Ovary (tissue), 9 donors: ENCODE measurements around the gene NT5DC2. TPM values are rescaled to one million over a fixed set of nuclear protein-coding genes. Genes with fewer than 3 reads are reported as not detected.

ENCODE experiments used
- DNase-seq, 5 donors: peaks; one replicate each; pipeline ENCODE4 v3.0.0-alpha.2; 2019 to 2020
- H3K27ac ChIP-seq, 2 donors: fragments of 200-600 bp; one replicate each; pipeline versions ENCODE4 v1.5.1 to v1.8.0; 2019 to 2022
- H3K27me3 ChIP-seq: fragments of 200-600 bp; one replicate; pipeline ENCODE4 v1.8.0; 2022
- H3K36me3 ChIP-seq: fragments of 200-600 bp; sonication (generic); one replicate; pipeline ENCODE4 v1.5.1; 2019
- H3K4me1 ChIP-seq: one replicate; pipeline ENCODE4 v1.8.1; 2013; ENCODE audit warnings: mild to moderate bottlenecking, moderate library complexity; ENCODE audit not compliant: insufficient read depth
- H3K4me3 ChIP-seq: fragments of 200-600 bp; sonication (generic); one replicate; pipeline ENCODE4 v1.5.1; 2017
- H3K9me3 ChIP-seq, 2 donors: fragments of 200-600 bp in 1 of 2; sonication (generic) in 1 of 2; one replicate each; pipeline versions ENCODE4 v1.5.1 to v1.8.1; 2013 to 2019; ENCODE audit warnings: mild to moderate bottlenecking in 1 of 2, moderate library complexity in 1 of 2
- EP300 ChIP-seq: sonication (generic); formaldehyde crosslinking; IDR thresholded peaks from one replicate; pipeline ENCODE4 v1.6.1; 2017; ENCODE audit warnings: antibody characterized with exemption
- POLR2A ChIP-seq: fragments of 450-650 bp; IDR thresholded peaks from one replicate; pipeline ENCODE4 v1.6.1; 2017; ENCODE audit warnings: antibody characterized with exemption, mild to moderate bottlenecking, moderate library complexity
- WGBS, 3 donors: extraction: QIAGEN DNeasy Blood & Tissue Kit in 1 of 3; methylation state at CpG; one replicate each; pipeline versions ENCODE4 v1.1.5 to v1.1.7; 2013 to 2017; 5-methylcytosine and 5-hydroxymethylcytosine counted together
- intact Hi-C, 4 donors: fragments of 100-400 bp; cut with DNase I; formaldehyde crosslinking; loops; one replicate each; pipeline versions ENCODE4 v1.11.0 to v1.15.1; 2022 to 2023
- polyA plus RNA-seq, 2 donors: library from polyadenylated mRNA; stranded (reverse); fragments of 200-250 nt in 1 of 2; fragments of 350-450 nt in 1 of 2; fragmentation: Illumina TruSeq in 1 of 2; extraction: RNeasy Lipid Tissue Mini Kit (QIAGEN cat#74804) in 1 of 2; gene quantifications; one replicate each; pipeline ENCODE4 v1.2.3, GENCODE V29; 2013 to 2014
- total RNA-seq, 7 donors: library from RNA; depleted of rRNA in 2 of 7; stranded (reverse); fragments of >200 nt in 2 of 7; fragmentation: NEBNext Ultra II Directional in 3 of 7; extraction: Animal tissue kit (Norgen Biotek cat#: 25700) in 3 of 7; gene quantifications; one replicate each; pipeline versions ENCODE4 v1.1.0 to v1.2.4, GENCODE V29; 2016 to 2023
- TF ChIP-seq, protein P1 (sequence below), 3 donors: fragments of 450-650 bp in 2 of 3; fragments of 200-600 bp in 1 of 3; IDR thresholded peaks; one replicate each; pipeline versions ENCODE4 v1.5.1 to v1.8.0; 2016 to 2022; ENCODE audit warnings: antibody characterized with exemption in 3 of 3, mild to moderate bottlenecking in 1 of 3
- donor health status: DM: no; HTN: no; CAD: no; lungs with moderate emphysema.
- donor health status: DM: no; HTN: no; CAD: no.
- donor health status: Bipolar disorder and iron deficiency.
- donor health status: DM: yes; HTN: yes; CAD: no.
- donor health status: DM: no; HTN: no; CAD: no.
- donor health status: DM: yes; HTN: yes; CAD: no.

The NT5DC2 gene
- total and polyA plus RNA-seq, 9 donors, result 19.6 to 129 (median 51.9) TPM

- H3K36me3 ChIP-seq, result no peaks in the 10 kb centered on the region
- TF ChIP-seq, protein P1, sequence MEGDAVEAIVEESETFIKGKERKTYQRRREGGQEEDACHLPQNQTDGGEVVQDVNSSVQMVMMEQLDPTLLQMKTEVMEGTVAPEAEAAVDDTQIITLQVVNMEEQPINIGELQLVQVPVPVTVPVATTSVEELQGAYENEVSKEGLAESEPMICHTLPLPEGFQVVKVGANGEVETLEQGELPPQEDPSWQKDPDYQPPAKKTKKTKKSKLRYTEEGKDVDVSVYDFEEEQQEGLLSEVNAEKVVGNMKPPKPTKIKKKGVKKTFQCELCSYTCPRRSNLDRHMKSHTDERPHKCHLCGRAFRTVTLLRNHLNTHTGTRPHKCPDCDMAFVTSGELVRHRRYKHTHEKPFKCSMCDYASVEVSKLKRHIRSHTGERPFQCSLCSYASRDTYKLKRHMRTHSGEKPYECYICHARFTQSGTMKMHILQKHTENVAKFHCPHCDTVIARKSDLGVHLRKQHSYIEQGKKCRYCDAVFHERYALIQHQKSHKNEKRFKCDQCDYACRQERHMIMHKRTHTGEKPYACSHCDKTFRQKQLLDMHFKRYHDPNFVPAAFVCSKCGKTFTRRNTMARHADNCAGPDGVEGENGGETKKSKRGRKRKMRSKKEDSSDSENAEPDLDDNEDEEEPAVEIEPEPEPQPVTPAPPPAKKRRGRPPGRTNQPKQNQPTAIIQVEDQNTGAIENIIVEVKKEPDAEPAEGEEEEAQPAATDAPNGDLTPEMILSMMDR (IDR thresholded peaks at IDR 0.05), result no peak
- TF ChIP-seq POLR2A (no peak), EP300 (no peak)
- WGBS, 3 donors, result 88 to 93% (median 90%) methylated on average over 20 of the region's 20 CpGs
- H3K27me3 ChIP-seq, result no peaks in the 10 kb centered on the region
- DNase-seq, result no peak
- H3K4me1 ChIP-seq, result peaks cover 7% of the 10 kb centered on the region
- intact Hi-C loops, result no loop called here
- no peak overlapping the region for H3K27ac ChIP-seq
- no peaks in the 10 kb centered on the region for H3K9me3 ChIP-seq
- H3K4me3 ChIP-seq, result no peak overlapping the region
These were observed 12.8 kb downstream of the NT5DC2 start for GRCh38 chr3:52520716-52521487.

DNA sequence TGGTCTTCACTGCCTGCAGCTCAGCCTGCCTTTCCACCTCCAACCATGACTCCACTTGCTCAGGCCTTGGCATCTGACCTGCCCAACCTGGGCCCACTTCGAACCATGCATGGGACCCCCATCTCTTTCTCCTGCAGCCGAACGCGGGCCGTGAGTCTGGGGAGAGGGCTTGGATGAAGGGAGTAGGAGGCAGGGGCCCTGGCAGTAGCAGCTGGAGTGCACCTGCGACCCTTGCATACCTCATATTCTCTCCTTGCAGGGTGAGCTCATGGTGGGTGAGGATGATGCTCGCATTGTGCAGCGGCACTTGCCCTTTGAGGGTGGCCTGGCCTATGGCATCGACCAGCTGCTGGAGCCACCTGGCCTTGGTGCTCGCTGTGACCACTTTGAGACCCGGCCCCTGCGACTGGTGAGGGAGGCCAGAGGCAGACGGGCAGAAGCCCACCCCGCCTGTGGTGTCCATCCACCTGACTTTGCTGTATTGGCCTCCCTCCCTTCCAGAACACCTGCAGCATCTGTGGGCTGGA lies 13.5 kb downstream of the NT5DC2 start:
- no peaks in the 10 kb centered on the region for H3K36me3 ChIP-seq
- WGBS, 3 donors, result 91 to 94% (median 94%) methylated on average over 14 of the region's 14 CpGs
- intact Hi-C loops, result no loop called here

GRCh38 chr3:52519445-52520140 lies 14.1 kb downstream of the NT5DC2 start:
- DNase-seq, result no peak

More for the DNA sequence above, 13.5 kb downstream of the NT5DC2 start:
- no peak for TF ChIP-seq POLR2A
- TF ChIP-seq, protein P1 (IDR thresholded peaks at IDR 0.05), result no peak
- no peak for TF ChIP-seq EP300
- Histone ChIP-seq H3K9me3 (no peaks in the 10 kb centered on the region), H3K4me3 (no peak overlapping the region), H3K27ac (no peak overlapping the region), H3K4me1 (peaks cover 7% of the 10 kb centered on the region), H3K27me3 (no peaks in the 10 kb centered on the region)
- DNase-seq, result no peak

More at GRCh38 chr3:52519445-52520140, 14.1 kb downstream of the NT5DC2 start:
- Histone ChIP-seq H3K4me1 (peaks cover 7% of the 10 kb centered on the region), H3K36me3 (no peaks in the 10 kb centered on the region), H3K4me3 (no peak overlapping the region), H3K9me3 (no peaks in the 10 kb centered on the region), H3K27me3 (no peaks in the 10 kb centered on the region), H3K27ac (no peak overlapping the region)
- TF ChIP-seq, protein P1 (IDR thresholded peaks at IDR 0.05), result no peak
- TF ChIP-seq POLR2A (no peak), EP300 (no peak)
- intact Hi-C loops, result no loop called here
- WGBS, 3 donors, result 90 to 92% (median 91%) methylated on average over 22 of the region's 22 CpGs
